Measurements from ENCODE around the gene TMEM123. TPM values are rescaled to one million over a fixed set of nuclear protein-coding genes. Genes with fewer than 3 reads are reported as not detected.
"Not testable (repeated sequence)": the region's sequence is repeated elsewhere in the genome, so short reads cannot be mapped to it uniquely, and the experiment has no call there.

The TMEM123 gene
- total RNA-seq, 2 experiments from 2014 or later: 489 to 694 TPM

DNA sequence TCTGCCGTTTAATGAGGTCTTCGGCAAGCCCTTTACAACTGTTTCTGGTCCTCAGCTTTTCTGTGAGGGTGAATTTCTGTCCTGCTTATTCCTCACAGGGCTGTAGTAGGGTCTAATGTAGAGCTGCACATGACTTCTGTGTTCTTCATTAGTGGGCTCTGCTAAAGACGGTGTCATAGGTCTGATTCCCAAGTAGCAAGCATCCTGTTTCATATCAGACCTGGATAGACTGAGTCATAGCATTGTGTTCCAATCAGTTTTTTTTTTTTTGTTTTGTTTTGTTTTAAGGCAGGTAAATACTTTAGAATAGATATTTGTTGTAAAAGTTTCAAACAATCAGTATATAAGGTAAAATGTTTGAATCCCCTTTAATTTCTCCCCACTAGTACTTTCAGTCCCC lies 70.2 kb downstream of the TMEM123 start:
- no peak overlapping the region for H3K4me3 Mint-ChIP-seq
- H3K4me1 Mint-ChIP-seq: peaks cover 18% of the 10 kb centered on the region
- no peaks in the 10 kb centered on the region for H3K27me3 Mint-ChIP-seq
- POLR2A ChIA-PET: no interaction called here
- CTCF ChIA-PET: interaction anchor here (0.7 to 3.9 kb wide), 2 partner anchors 9 to 25 kb away, joined by 4 to 31 read pairs; no protein-coding TSS in a partner anchor
- peaks cover 3% of the 10 kb centered on the region for H3K9me3 Mint-ChIP-seq
- no peak for DNase-seq
- peaks cover 70% of the 10 kb centered on the region for H3K36me3 Mint-ChIP-seq (ENCODE audit: low read depth)
- no peak overlapping the region for H3K27ac Mint-ChIP-seq

DNA sequence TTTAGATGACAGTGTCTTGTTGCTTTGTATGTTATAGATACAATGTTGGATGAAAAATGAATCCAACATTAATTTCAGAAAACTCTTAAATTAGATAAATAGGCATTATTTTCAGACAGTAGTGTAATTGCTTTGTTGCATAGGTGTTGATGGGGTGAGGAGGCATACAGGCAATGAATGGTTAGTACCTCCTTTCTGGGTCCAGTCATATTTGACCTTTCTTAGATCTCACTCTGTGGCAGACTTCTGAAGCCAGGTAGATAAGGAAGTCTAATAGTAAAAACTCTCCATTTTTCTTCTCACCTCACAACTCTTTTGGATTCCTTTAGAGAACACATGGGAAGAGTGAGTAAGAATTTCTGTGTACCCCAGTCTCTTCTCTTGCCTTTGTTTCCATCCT lies 73.7 kb downstream of the TMEM123 start:
- ChIA-PET CTCF (interaction anchor here (1.3 to 3.9 kb wide), 2 partner anchors 13 to 37 kb away, joined by 4 to 31 read pairs; no protein-coding TSS in a partner anchor), POLR2A (no interaction called here)
- Mint-ChIP-seq H3K9me3 (no peaks in the 10 kb centered on the region), H3K4me1 (peaks cover 18% of the 10 kb centered on the region), H3K36me3 (ENCODE audit: low read depth) (peaks cover 64% of the 10 kb centered on the region), H3K4me3 (no peak overlapping the region), H3K27me3 (no peaks in the 10 kb centered on the region), H3K27ac (no peak overlapping the region)
- DNase-seq: no peak

DNA sequence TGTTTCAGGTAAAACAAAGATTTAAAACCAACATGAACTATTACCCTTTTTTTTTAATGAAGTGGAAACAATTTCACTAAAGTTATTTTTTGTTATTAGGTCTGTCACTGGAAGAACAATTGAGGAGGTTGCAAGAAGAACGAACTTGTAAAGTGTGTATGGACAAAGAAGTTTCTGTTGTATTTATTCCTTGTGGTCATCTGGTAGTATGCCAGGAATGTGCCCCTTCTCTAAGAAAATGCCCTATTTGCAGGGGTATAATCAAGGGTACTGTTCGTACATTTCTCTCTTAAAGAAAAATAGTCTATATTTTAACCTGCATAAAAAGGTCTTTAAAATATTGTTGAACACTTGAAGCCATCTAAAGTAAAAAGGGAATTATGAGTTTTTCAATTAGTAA lies 74.7 kb downstream of the TMEM123 start:
- peaks cover 18% of the 10 kb centered on the region for H3K4me1 Mint-ChIP-seq
- H3K4me3 Mint-ChIP-seq: no peak overlapping the region
- CTCF ChIA-PET: no interaction called here
- peaks cover 60% of the 10 kb centered on the region for H3K36me3 Mint-ChIP-seq (ENCODE audit: low read depth)
- no peaks in the 10 kb centered on the region for H3K27me3 Mint-ChIP-seq
- DNase-seq: no peak
- POLR2A ChIA-PET: no interaction called here
- no peaks in the 10 kb centered on the region for H3K9me3 Mint-ChIP-seq
- peak overlapping the region; percentile 62 for H3K27ac Mint-ChIP-seq

DNA sequence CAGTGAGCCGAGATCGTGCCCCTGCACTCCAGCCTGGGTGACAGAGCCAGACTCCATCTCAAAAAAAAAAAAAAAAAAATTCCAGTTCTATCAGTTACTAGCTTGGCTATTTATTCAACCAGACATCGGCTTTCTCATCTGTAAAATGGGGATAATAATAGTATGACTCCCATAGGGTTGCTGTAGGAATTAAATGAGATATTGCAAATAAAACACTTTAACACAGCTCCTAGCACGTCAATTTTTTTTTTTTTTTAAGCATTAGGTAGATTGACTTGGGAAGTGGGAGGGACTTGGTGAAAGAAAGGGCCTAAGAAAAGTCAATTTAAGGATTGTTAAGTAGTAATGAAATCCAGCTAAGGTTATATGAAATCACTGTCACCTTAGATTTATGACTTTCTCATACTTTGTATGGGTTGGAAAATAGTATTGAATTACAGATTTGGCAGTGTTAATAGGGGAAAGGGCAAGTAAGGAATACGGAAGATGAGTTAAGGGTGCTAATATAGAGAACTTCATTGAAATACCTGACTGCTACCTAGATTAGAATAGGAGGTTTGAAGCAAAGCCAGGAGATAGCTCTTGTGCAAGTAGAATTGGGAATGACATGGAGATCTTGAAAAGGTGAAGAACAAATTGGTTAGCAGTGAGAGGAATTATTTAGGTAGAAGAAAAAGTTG lies 76.7 kb downstream of the TMEM123 start:
- Mint-ChIP-seq H3K4me3 (no peak overlapping the region), H3K9me3 (no peaks in the 10 kb centered on the region), H3K27me3 (no peaks in the 10 kb centered on the region), H3K27ac (no peak overlapping the region), H3K36me3 (ENCODE audit: low read depth) (peaks cover 53% of the 10 kb centered on the region), H3K4me1 (peaks cover 22% of the 10 kb centered on the region)
- POLR2A ChIA-PET: no interaction called here
- CTCF ChIA-PET: interaction anchor here (0.6 to 1.7 kb wide), 8 partner anchors 9 to 269 kb away, joined by 3 to 10 read pairs (median 3); no protein-coding TSS in a partner anchor
- no peak for DNase-seq

DNA sequence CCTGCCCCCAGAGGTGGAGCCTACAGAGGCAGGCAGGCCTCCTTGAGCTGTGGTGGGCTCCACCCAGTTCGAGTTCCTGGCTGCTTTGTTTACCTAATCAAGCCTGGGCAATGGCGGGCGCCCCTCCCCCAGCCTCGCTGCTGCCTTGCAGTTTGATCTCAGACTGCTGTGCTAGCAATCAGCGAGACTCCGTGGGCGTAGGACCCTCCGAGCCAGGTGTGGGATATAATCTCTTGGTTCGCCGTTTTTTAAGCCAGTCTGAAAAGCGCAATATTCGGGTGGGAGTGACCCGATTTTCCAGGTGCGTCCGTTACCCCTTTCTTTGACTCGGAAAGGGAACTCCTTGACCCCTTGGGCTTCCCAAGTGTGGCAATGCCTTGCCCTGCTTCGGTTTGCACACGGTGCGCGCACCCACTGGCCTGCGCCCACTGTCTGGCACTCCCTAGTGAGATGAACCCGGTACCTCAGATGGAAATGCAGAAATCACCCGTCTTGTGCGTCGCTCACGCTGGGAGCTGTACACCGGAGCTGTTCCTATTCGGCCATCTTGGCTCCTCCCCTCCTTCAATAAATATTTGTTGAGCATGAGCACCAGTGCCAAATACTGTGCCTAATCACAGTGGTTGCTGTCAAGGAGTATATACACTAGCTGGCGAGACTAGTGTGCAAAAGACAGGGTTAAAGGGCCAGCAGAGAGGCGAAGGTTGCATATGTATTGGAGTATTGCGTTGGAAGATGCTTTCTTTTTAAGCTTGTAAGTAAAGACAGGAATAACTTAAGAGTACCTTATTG lies 77.7 kb downstream of the TMEM123 start:
- H3K27me3 Mint-ChIP-seq, POLR2A ChIA-PET, H3K9me3 Mint-ChIP-seq, H3K4me3 Mint-ChIP-seq, DNase-seq: not testable (repeated sequence)
- CTCF ChIA-PET: interaction anchor here (0.9 to 1.7 kb wide), 5 partner anchors 8 to 17 kb away, joined by 3 to 10 read pairs (median 3); no protein-coding TSS in a partner anchor
- Mint-ChIP-seq H3K36me3 (ENCODE audit: low read depth) (peaks cover 46% of the 10 kb centered on the region), H3K27ac (peak overlapping the region; percentile 20), H3K4me1 (peaks cover 22% of the 10 kb centered on the region)

DNA sequence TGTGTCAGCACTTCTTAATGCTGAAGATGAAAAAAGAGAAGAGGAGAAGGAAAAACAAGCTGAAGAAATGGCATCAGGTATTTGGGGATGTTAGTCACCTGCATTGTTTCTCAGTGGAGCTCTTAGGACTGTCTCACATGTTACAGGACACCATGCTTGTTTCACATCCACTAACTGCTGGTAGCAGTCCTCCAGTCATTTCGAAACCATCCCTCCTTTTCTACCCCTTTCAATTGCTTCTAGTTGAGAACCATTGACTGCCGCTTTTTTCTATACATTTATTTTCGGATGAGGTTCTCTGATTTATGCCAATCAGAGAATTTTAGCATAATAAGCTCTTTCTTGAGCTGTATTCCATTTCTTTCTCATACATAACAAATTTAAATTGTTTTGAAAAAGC lies 84.1 kb downstream of the TMEM123 start:
- no peak for DNase-seq
- H3K9me3 Mint-ChIP-seq: no peaks in the 10 kb centered on the region
- H3K4me1 Mint-ChIP-seq: peaks cover 31% of the 10 kb centered on the region
- ChIA-PET POLR2A (no interaction called here), CTCF (interaction anchor here (1.1 to 2.8 kb wide), 2 partner anchors 22 to 245 kb away, joined by 7 to 10 read pairs; no protein-coding TSS in a partner anchor)
- H3K27ac Mint-ChIP-seq: peak overlapping the region; percentile 25
- peaks cover 53% of the 10 kb centered on the region for H3K36me3 Mint-ChIP-seq (ENCODE audit: low read depth)
- no peaks in the 10 kb centered on the region for H3K27me3 Mint-ChIP-seq
- H3K4me3 Mint-ChIP-seq: no peak overlapping the region

DNA sequence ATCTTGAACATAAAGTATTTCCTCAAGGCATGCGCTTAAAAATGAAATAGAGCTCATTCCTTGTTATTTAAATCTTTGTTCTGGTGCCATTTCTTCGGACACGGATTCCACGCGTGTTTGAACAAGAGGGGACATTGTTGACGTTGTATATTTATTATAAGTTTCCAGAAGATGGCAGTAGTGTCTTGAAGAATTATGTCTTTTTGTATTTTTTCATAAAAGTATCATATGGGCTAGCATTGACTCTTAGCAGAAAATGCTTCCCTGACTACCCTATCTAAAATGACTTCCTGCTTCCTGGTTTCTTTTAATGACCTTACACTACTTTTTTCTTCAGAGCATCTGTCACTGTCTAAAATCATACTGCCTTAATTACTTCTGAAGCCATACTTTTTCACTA lies 85.2 kb downstream of the TMEM123 start:
- Mint-ChIP-seq H3K36me3 (ENCODE audit: low read depth) (peaks cover 59% of the 10 kb centered on the region), H3K4me3 (no peak overlapping the region)

DNA sequence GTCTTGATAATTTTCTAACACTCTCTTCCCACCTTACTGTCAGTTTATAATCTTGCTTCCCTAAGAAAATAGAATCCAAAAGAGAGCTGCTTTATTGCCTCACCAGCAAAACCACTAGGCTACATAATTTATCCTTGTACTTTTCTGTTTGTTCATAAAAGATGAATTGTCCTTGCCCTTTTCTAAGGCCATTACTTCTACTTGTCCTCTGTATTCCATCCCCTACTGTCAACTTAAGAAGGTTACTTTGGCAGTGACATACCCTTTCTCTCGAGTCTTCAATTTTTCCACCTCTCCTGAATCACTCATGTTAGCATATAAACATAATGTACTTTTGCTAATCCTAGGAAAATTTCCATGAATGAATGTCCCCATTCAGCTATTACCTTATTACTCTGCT lies 87.6 kb downstream of the TMEM123 start:
- Mint-ChIP-seq H3K27ac (no peak overlapping the region), H3K4me3 (no peak overlapping the region), H3K9me3 (peaks cover 4% of the 10 kb centered on the region), H3K36me3 (ENCODE audit: low read depth) (peaks cover 74% of the 10 kb centered on the region), H3K4me1 (peaks cover 53% of the 10 kb centered on the region), H3K27me3 (no peaks in the 10 kb centered on the region)
- ChIA-PET POLR2A (no interaction called here), CTCF (interaction anchor here (1.6 to 1.7 kb wide), 2 partner anchors 15 to 25 kb away, joined by 3 to 5 read pairs; no protein-coding TSS in a partner anchor)
- no peak for DNase-seq

More for the DNA sequence above, 85.2 kb downstream of the TMEM123 start:
- no peak for DNase-seq
- ChIA-PET CTCF (interaction anchor here (0.6 to 2.8 kb wide), 8 partner anchors 8 to 299 kb away, joined by 3 to 10 read pairs (median 4); no protein-coding TSS in a partner anchor), POLR2A (no interaction called here)
- Mint-ChIP-seq H3K4me1 (peaks cover 38% of the 10 kb centered on the region), H3K27ac (peak overlapping the region; percentile 36), H3K9me3 (no peaks in the 10 kb centered on the region), H3K27me3 (no peaks in the 10 kb centered on the region)

DNA sequence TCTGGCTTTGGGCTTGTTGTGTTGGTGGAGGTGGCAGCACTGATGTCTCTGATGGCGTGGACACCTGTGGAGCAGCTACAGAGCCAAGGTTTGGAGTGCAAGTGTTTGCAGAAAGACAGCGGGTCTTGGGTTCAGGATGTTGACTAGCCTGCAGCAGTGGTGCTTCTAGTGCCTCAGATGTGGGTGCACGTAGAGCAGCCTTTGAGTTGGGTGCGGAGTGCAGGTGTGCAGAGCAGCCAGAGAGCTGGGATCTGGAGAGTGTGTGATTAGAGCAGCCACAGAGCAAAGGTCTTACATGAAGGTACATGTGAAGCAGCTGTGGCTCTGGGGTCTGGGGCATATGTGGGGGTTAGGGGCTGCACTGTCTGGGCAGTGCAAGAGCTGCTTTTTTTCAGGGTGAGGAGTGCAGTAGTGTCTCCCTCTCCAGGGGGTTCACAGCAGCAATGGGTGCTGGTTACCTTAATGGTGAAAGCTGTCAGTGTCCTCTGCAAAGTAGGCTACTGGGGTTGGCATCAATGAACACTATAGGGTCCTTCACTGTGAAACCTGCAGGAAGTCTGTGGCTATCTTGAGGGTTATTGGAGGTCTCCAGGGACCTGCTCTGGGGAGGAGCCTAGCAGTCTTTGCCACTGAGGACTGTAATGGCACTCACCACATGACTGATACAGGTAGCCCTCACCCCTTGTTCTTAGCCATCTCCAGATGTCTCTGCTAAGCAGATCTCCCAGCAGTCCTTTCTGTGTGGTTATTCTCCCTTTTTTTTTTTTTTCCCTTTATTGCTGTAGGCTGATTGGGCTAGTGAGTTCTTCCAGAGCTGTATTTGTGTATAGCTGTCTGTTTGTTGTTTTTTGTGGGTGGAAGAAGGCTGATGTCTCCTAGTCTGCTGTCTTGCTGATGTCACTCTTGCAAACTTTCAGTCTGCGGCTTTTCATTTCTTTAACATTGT lies 91.2 kb downstream of the TMEM123 start:
- Mint-ChIP-seq H3K27ac (peak overlapping the region; percentile 87), H3K27me3 (no peaks in the 10 kb centered on the region), H3K4me1 (peaks cover 54% of the 10 kb centered on the region), H3K36me3 (ENCODE audit: low read depth) (peaks cover 84% of the 10 kb centered on the region), H3K4me3 (peak overlapping the region; percentile 17), H3K9me3 (peaks cover 21% of the 10 kb centered on the region)
- CTCF ChIA-PET: interaction anchor here (0.5 to 2.8 kb wide), 7 partner anchors 10 to 28 kb away, joined by 3 to 17 read pairs (median 3); no protein-coding TSS in a partner anchor
- POLR2A ChIA-PET: no interaction called here
- DNase-seq: peak; percentile 71

DNA sequence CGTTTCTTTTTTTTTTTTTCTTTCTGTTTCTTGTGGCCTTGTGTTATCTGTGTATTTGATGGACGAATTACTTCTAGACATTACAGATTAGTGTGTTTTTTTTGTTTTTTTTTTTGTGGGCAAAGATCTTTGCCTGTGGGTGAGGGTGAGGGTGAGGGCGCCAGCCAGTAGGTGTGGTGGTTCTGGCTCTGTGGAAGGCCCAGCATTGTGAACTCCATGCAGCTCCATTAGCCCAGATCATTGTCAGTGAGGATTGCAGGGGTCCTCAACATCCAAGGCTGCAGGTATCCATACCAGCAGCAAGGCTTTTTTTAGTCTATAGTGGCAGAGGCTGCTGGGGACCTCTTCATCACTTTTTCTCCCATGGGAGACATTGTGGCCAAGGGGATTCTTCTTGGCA lies 91.9 kb downstream of the TMEM123 start:
- Mint-ChIP-seq H3K9me3 (peaks cover 21% of the 10 kb centered on the region), H3K4me3 (peak overlapping the region; percentile 17), H3K27ac (peak overlapping the region; percentile 87), H3K36me3 (ENCODE audit: low read depth) (peaks cover 86% of the 10 kb centered on the region), H3K4me1 (peaks cover 51% of the 10 kb centered on the region), H3K27me3 (no peaks in the 10 kb centered on the region)
- POLR2A ChIA-PET: no interaction called here
- CTCF ChIA-PET: interaction anchor here (0.6 to 2.8 kb wide), 6 partner anchors 11 to 209 kb away, joined by 3 to 17 read pairs (median 4); no protein-coding TSS in a partner anchor
- DNase-seq: peak; percentile 23

DNA sequence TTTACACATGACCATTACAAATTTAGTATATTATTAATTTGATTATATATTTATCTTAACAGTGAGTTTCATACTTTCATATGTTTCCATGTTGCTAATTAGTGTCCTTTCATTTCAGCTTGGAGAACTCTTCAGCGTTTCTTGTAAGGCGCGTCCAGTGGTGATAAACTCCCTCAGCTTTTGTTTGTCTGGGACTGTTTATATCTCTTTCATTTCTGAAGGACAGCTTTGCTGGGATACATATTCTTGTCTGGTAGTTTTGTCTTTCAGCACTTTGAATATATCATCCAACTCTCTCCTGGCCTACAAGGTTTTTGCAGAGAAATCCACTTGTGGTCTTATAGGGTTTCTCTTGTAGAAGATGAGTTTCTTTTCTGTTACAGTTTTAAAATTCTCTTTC lies 93.2 kb downstream of the TMEM123 start:
- POLR2A ChIA-PET: no interaction called here
- no peak overlapping the region for H3K27ac Mint-ChIP-seq
- H3K36me3 Mint-ChIP-seq (ENCODE audit: low read depth): peaks cover 86% of the 10 kb centered on the region
- no peak for DNase-seq
- no peaks in the 10 kb centered on the region for H3K27me3 Mint-ChIP-seq
- peaks cover 24% of the 10 kb centered on the region for H3K9me3 Mint-ChIP-seq
- CTCF ChIA-PET: interaction anchor here (0.6 to 2.8 kb wide), 6 partner anchors 10 to 254 kb away, joined by 3 to 17 read pairs (median 4); no protein-coding TSS in a partner anchor
- H3K4me3 Mint-ChIP-seq: no peak overlapping the region
- H3K4me1 Mint-ChIP-seq: peaks cover 54% of the 10 kb centered on the region

DNA sequence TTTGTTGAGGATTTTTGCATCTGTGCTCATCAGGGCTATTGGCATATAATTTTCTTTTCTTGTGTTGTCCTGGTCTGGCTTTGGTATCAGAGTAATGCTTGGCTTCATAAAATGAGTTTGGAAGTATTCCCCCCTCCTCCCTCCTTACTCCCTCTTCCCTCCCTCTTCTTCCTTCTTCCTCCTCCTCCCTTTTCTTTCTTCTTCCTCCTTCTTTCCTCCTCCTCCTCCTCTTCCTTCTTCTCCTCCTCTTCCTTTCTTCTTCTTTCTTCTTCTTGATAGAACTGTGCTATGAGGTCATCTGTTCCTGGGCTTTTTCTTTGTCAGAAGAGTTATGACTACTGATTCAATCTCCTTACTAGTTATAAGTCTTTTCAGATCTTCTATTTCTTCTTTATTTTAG lies 95.4 kb downstream of the TMEM123 start:
- no peak overlapping the region for H3K4me3 Mint-ChIP-seq
- peaks cover 47% of the 10 kb centered on the region for H3K4me1 Mint-ChIP-seq
- ChIA-PET POLR2A (no interaction called here), CTCF (no interaction called here)
- no peak for DNase-seq
- no peak overlapping the region for H3K27ac Mint-ChIP-seq
- no peaks in the 10 kb centered on the region for H3K27me3 Mint-ChIP-seq
- peaks cover 82% of the 10 kb centered on the region for H3K36me3 Mint-ChIP-seq (ENCODE audit: low read depth)
- H3K9me3 Mint-ChIP-seq: peaks cover 26% of the 10 kb centered on the region

Data from activated CD4-positive, alpha-beta T cell treated with anti-CD3 and anti-CD28 coated beads, Interleukin-2, amount 10 ng/mL, durations not matched to agents 7 days and 5 days (primary cell).